ENCODE data around the gene ETV3. TPM values are rescaled to one million over a fixed set of nuclear protein-coding genes. Genes with fewer than 3 reads are reported as not detected.

ETV3 gene
- total RNA-seq, 1 experiment from 2014 or later: 21.2 TPM

GRCh38 chr1:157168015-157168414 is 29.8 kb upstream of the ETV3 start:
- no peak for TF ChIP-seq EZH2 (IDR thresholded peaks at IDR 0.05)
- no peak for TF ChIP-seq EGR1 (IDR thresholded peaks at IDR 0.05; ENCODE audit: low read depth)
- TF ChIP-seq ELF1 (IDR thresholded peaks at IDR 0.05; ENCODE audit: borderline replicate concordance, low read depth): no peak
- no peak for TF ChIP-seq POLR2AphosphoS5 (IDR thresholded peaks at IDR 0.05; ENCODE audit: low read depth, low read length)
- TF ChIP-seq ZNF274 (IDR thresholded peaks at IDR 0.05; ENCODE audit: low read depth, low read length): no peak
- no peak for TF ChIP-seq SIN3A (IDR thresholded peaks at IDR 0.05; ENCODE audit: low read depth)
- no peak for TF ChIP-seq TCF7L2 (IDR thresholded peaks at IDR 0.05; ENCODE audit: borderline replicate concordance, extremely low read depth, insufficient read depth, insufficient read length)
- TF ChIP-seq ZFX (IDR thresholded peaks at IDR 0.05): no peak
- no peak for TF ChIP-seq CEBPB (IDR thresholded peaks at IDR 0.05; ENCODE audit: low read depth)
- no peak for TF ChIP-seq POLR2A (IDR thresholded peaks at IDR 0.05; ENCODE audit: borderline replicate concordance, extremely low read depth, insufficient read depth, insufficient read length)
- no peak for TF ChIP-seq CTCF (IDR thresholded peaks at IDR 0.05 in 2 of 3, conservative IDR thresholded peaks at IDR 0.05 in 1 of 3; ENCODE audit: borderline replicate concordance in 1 of 3, insufficient read depth in 1 of 3, low read depth in 2 of 3, low read length in 2 of 3)
- no peak for TF ChIP-seq ATF3 (IDR thresholded peaks at IDR 0.05)
- TF ChIP-seq EZH2phosphoT487 (IDR thresholded peaks at IDR 0.05; ENCODE audit: borderline replicate concordance): no peak
- no peak for TF ChIP-seq SP1 (IDR thresholded peaks at IDR 0.05; ENCODE audit: low read depth)
- TF ChIP-seq REST (IDR thresholded peaks at IDR 0.05; ENCODE audit: low read depth): no peak
- no peak for TF ChIP-seq MAX (IDR thresholded peaks at IDR 0.05)
- TF ChIP-seq SRF (IDR thresholded peaks at IDR 0.05; ENCODE audit: low read depth): no peak
- H3K4me2 ChIP-seq (ENCODE audit: low read length): no peak overlapping the region
- H4K20me1 ChIP-seq (ENCODE audit: insufficient read depth): no peaks in the 10 kb centered on the region
- no TSS peak for BruUV-seq (replicated peaks)
- no peak for DNase-seq (ENCODE audit: low read depth, low spot score)
- no peaks in the 10 kb centered on the region for H3K79me2 ChIP-seq (ENCODE audit: insufficient read depth, low read length)
- H3K9me2 ChIP-seq (ENCODE audit: insufficient read depth): no peaks in the 10 kb centered on the region
- H3K4me3 ChIP-seq (replicated peaks in 1 of 2; ENCODE audit: low read depth in 1 of 2, low read length in 2 of 2): no peak overlapping the region
- H3K27ac ChIP-seq (ENCODE audit: low read depth, low read length): no peak overlapping the region
- no peaks in the 10 kb centered on the region for H3K27me3 ChIP-seq (ENCODE audit: insufficient read depth, low read length)
- no peak overlapping the region for H3K9ac ChIP-seq (ENCODE audit: low read length)
- no peaks in the 10 kb centered on the region for H3K9me3 ChIP-seq (ENCODE audit: control insufficient read depth in 1 of 2, insufficient read depth in 1 of 2, low read depth in 1 of 2, low read length in 2 of 2)
- RAD21 ChIA-PET (ENCODE audit: low non-redundant PET in 1 of 2, low total read pairs in 2 of 2, uncharacterized antibody in 2 of 2, unreplicated experiment in 2 of 2): no interaction called here
- H3K4me1 ChIP-seq (ENCODE audit: control insufficient read depth in 1 of 2, insufficient read depth in 2 of 2, low read length in 2 of 2): peaks cover 0 to 11% of the 10 kb centered on the region in 2 experiments; a peak in 2 of 4 replicates
- no peak overlapping the region for H2AFZ ChIP-seq (ENCODE audit: low read depth, low read length, poor library complexity, severe bottlenecking)
- ATAC-seq: no peak
- H3K36me3 ChIP-seq (ENCODE audit: control insufficient read depth in 1 of 2, insufficient read depth in 2 of 2, low read length in 2 of 2): no peaks in the 10 kb centered on the region
- POLR2A ChIA-PET: no interaction called here
- intact Hi-C loops (cut with micrococcal nuclease): loop anchor here (10.0 kb wide), 1 partner anchor 957 kb away; a partner anchor contains a TSS
- CTCF ChIA-PET: interaction anchor here (1.6 kb wide), 1 partner anchor 12 kb away, joined by 7 read pairs; no protein-coding TSS in a partner anchor
